GM12801 (cell line): ENCODE measurements around the gene PTPN1.

Source experiments
- CTCF ChIP-seq: IDR thresholded peaks from one replicate; pipeline ENCODE4 v1.5.1; 2011; ENCODE audit warnings: control low read depth; ENCODE audit not compliant: insufficient read length; ENCODE audit errors: extremely low read depth

PTPN1 gene

GRCh38 chr20:50488236-50488806 is 21.9 kb upstream of the PTPN1 start:
- TF ChIP-seq CTCF = no peak

GRCh38 chr20:50491168-50491567 is 19.0 kb upstream of the PTPN1 start:
- TF ChIP-seq CTCF = no peak

- TF ChIP-seq CTCF = no peak
These were observed 18.1 kb upstream of the PTPN1 start for GRCh38 chr20:50491926-50492634.

GRCh38 chr20:50493881-50494253 is 16.3 kb upstream of the PTPN1 start:
- TF ChIP-seq CTCF = no peak

- TF ChIP-seq CTCF = no peak
These were observed 15.8 kb upstream of the PTPN1 start for GRCh38 chr20:50494428-50494827.

- no peak for TF ChIP-seq CTCF
These were observed 13.3 kb upstream of the PTPN1 start for GRCh38 chr20:50496773-50497385.

GRCh38 chr20:50498071-50498776 is 12.0 kb upstream of the PTPN1 start:
- no peak for TF ChIP-seq CTCF
